Retina (tissue), 1 donor: Measurements from ENCODE around the gene XAGE2.
"Not testable (repeated sequence)": the region's sequence is repeated elsewhere in the genome, so short reads cannot be mapped to it uniquely, and the experiment has no call there.

Source experiments
- DNase-seq: peaks from one replicate; pipeline ENCODE4 v3.0.0-alpha.2; 2016

XAGE2 gene

DNA sequence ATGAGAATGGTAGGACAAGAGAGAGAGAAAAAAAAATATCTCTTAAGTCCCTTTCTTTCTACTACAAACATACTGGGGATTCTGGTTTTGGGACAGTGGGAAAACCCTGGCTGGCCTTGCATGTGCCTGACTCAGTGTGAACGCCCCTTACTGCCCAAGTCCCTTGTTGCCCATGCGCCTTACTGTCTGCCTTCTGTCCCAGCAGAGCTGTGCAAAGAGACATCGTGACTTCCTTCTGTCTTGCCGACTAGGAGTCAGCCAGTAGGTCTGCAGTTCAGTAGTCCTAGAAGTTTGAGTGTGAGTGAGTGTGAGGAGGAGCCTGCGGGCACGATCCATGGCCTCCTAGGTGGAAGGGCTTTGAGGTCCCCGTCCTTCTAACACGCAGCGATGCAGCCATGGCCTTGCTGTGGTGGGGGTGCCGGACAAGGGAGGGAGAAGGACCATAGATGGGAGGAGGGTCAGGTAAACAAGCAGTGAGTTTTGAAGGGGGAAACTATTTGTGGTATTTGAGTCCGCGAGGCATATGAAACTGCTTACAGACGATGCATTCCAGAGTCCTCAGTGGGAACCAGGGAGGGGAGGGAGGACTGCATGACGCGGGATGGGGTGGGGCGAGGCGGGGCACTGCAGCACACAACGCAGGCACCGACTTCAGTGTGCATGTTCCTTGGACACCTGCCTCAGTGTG lies at the start of gene XAGE2:
Gene XAGE2, plus strand, starts transcription at position 654 of the 688 bp plus-strand sequence. CDS start 994 bp downstream, outside the sequence.
- no peak for DNase-seq

- no peak for DNase-seq
These were observed 31.4 kb upstream of the XAGE2 start for GRCh38 chrX:52337410-52337809.

- no peak for DNase-seq
These were observed 27.3 kb upstream of the XAGE2 start for GRCh38 chrX:52341493-52341892.

DNA sequence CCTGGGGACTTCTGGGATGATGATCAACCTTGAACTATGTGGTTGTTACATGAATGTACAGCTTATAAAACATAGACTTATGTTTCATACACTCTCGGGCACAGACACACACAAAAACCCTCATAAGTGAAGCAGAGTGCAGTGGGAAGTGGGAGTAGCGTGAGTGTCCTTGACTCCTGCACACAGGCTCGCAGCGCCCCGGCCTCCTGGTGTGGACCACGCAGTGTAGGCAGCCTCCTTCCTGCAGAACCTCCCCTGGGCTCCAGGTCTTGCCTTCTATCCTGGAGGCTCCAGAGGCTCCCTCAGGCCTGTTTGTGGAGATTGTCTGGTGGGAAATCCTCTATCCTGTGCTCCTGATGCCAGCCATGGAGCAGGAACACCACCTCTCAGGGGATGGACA lies 25.7 kb upstream of the XAGE2 start:
- DNase-seq: not testable (repeated sequence)

GRCh38 chrX:52345402-52345801 lies 23.4 kb upstream of the XAGE2 start:
- DNase-seq: peak; percentile 26

DNA sequence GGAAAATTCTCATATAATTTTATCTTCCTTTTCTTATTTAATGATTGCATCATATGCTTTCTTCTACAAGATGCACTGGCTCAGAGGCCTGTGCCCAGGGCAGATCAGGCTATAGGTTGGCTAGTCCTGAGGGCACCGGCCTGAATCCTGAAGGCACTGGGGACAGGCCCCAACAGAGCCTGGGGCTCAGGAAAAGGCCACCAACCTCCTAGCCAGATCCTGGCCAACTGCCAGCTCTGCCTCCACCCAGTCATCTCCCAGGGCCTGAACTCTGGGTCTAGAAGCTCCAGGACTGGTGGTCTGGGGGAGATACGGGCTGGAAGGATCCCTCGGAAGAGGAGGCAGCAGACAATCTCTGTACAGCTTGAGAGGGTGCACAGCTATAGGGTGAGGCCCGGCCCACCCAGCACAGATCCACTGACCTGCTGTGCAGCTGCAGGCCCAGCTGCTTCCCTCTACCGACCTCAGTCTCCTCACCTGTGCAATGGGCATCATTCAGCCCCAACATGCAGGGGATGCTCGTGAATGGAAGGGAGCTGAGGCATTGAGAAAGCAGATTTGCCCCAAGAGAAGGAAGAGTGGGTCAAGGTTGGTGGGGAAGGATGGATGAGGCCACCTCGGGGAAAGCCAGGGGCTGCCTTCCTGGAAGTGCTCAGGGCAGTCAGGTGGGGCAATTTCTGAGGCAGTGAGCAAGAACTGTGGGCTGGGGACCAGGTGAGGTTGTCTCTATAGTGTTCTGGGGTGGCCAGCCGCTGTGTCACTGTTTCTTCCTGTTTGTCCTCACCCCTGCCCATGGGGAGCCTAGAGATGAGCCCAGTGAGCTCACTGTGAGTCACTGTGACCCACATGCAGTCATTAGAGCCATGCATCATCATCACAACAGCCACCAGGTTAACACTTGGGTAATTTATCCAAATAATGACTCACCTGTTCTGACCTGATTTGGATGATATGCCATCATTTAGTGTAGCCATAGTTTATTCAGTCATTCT lies 22.4 kb upstream of the XAGE2 start:
- DNase-seq: no peak

- no peak for DNase-seq
These were observed 19.1 kb upstream of the XAGE2 start for GRCh38 chrX:52349681-52350080.

GRCh38 chrX:52352551-52352950 lies 16.3 kb upstream of the XAGE2 start:
- DNase-seq: no peak

- DNase-seq: no peak
These were observed 15.0 kb upstream of the XAGE2 start for GRCh38 chrX:52353838-52354237.

- no peak for DNase-seq
These were observed 13.7 kb upstream of the XAGE2 start for GRCh38 chrX:52355108-52355507.

DNA sequence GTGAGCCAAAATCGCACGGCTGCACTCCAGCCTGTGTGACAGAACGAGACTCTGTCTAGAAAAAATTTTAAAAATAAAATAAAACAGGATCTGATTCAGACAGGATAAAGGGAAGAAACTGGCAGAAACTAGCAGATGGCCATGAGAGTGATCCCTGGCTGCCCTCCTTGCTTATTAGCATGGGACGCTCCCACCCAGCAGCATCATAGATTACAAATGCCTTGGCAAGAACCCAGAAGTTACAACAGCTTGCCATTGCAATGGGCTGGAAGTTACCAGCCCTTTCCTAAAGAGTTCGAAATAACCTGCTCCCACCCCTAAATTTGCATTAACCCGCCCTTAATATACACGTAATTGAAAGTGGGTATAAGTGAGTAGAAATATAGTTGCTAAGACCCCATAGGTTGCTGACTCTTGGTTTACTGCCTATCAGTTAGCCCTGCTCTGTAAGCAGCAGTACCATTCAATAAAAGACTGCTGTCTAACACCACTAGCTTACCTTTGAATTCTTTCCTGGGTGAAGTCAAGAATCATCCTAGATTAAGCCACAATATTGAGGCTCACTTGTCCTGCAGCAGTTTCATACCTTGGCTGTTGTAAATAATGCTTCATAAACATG lies 9.1 kb upstream of the XAGE2 start:
- DNase-seq: no peak

GRCh38 chrX:52361941-52362340 lies 6.9 kb upstream of the XAGE2 start:
- DNase-seq: no peak

DNA sequence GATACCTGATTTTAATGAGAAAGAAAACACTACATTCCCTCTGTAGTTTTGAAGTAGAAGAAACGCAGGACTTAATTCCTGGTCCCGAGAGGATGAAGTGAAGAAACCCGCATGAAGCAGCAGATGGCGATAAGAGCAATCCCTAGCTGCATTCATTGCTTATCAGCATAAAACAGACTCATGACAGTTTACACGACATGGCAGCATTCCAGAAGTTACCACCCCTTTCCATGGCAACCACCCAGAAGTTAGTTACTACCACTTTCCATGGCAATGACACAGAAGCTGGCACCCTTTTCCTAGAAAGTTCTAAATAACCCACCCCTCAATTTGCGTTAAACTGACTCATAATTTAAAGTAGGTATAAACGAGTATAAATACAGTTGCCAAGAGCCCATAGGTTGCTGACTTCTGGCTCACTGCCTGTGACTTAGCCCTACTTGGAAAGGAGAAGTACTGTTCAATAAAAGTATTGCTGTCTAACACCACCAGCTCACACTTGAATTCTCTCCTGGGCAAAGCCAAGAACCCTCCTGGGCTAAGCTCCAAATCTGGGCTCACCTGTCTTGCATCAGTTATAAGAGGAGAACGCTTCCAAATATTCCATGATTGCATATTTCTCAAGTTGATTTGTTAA lies 5.5 kb upstream of the XAGE2 start:
- no peak for DNase-seq

- DNase-seq: no peak
These were observed 10.0 kb downstream of the XAGE2 start for GRCh38 chrX:52378870-52379269.

DNA sequence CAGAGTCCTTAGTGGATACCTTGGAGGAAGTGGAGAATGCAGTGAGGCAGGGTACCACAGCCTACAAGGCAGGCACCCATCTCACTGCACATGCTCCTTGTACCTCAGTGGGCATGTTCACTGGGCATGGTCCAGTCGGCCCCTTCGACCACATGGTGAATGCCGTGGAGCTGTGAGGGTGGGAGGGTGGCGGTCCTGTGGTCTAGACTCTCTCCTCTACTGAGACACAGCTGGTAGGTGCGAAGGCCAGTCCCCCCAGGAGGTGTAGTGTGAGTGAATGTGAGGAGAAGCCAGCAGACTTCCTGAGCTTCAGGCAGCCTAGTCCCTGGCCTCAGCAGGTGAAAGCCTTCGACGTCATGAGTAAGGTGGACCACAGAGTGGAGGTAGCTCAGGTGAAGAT lies 12.2 kb downstream of the XAGE2 start:
- DNase-seq: no peak

GRCh38 chrX:52410439-52411394 lies 41.9 kb downstream of the XAGE2 start:
- no peak for DNase-seq

DNA sequence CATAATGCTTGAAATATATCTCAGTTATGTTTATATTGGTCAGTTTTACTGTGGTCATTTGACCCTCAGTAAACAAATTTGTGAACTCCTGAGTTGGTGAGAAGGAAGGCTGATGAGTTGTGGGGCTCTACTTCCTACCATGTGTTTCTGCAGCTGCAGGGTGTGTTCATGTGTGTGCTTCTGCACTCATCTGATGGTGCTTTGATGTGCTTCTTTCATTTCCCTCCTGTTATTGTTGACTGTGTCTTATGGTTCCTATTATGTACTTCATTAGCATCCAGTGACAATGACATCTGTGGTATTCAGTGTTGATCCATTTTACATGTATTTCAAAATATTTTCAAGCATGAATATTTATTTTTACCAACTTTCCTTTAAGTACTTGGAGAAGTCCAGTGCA lies 46.5 kb downstream of the XAGE2 start:
- no peak for DNase-seq

DNA sequence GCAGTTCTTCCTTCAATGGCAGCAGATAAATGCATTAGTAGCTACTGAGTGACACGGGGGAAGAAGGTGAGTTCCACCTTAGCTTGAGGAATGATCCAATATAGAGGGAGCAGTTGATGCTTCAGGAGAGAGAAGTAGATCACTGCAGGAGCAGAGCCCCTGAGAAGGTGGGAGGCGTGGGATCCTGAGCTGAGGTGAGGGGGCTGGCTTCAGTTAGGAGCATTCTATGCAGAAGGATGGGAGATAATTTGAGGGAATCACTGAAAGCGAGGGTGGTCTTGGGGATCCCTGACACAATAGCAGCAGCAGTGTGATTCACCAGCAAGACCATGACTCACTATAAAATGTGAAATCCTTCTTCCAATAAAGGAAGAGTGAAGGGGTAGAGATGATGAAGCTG lies 48.0 kb downstream of the XAGE2 start:
- no peak for DNase-seq

DNA sequence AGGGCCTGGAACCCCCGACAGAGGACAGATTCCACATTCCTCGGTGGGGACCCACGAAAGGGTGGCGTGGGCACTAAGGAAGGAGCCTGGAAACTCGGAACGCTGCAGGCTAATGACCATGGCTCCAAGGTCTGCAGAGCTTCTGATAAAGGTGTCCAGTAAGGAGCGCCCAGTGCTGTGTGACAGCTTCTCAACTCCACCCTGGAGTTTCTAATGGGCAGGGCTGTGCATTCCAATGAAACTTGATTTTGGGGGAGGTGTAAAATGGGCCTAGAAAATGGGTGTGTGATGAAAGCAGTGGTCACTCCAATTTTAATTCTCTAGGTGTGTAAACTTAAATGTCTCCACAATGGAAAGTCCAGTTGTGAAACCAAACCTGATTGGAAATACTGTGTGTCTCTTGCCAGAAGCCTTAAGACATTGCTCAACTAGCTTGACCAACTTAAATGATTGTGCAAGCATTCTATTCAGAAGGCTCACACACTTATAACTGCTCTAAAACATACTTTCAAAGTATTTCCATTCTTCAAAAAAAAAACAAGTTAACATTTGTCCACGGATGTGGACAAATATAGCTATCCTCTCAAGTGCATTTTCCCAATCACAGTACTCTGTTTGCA lies 52.1 kb downstream of the XAGE2 start:
- DNase-seq: no peak

DNA sequence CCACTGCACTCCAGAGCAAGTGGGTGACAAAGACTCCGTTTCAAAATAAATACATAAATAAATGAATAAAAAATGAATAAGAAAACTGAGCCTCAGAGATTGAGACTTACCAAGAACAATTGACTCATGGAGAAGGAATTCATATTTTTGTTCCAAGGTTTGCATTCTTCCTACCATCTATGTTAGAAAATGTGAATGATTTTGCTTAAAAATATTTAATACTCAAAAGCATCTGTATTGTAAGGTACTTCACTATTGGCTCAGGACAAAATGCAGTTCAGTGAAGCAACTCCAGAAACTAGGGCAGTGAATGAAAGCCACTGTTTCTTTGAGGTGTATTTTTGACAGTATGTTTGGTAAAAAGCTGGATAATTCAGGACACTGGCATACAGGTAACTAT lies 54.1 kb downstream of the XAGE2 start:
- DNase-seq: no peak

- no peak for DNase-seq
These were observed 55.8 kb downstream of the XAGE2 start for GRCh38 chrX:52424656-52425055.
